GM15510 (cell line): Measurements from ENCODE around the gene PLXNA4.

Source experiments
- POLR2A ChIP-seq: IDR thresholded peaks from 3 replicates; pipeline ENCODE4 v1.6.1; 2011; ENCODE audit warnings: borderline replicate concordance; ENCODE audit not compliant: insufficient read length; ENCODE audit errors: extremely low read depth

PLXNA4 gene

GRCh38 chr7:132275416-132276233 lies 300.6 kb downstream of the PLXNA4 start:
- no peak for TF ChIP-seq POLR2A

- no peak for TF ChIP-seq POLR2A
Observed at GRCh38 chr7:132272763-132273371, 303.4 kb downstream of the PLXNA4 start.

GRCh38 chr7:132270517-132270916 lies 305.8 kb downstream of the PLXNA4 start:
- no peak for TF ChIP-seq POLR2A

DNA sequence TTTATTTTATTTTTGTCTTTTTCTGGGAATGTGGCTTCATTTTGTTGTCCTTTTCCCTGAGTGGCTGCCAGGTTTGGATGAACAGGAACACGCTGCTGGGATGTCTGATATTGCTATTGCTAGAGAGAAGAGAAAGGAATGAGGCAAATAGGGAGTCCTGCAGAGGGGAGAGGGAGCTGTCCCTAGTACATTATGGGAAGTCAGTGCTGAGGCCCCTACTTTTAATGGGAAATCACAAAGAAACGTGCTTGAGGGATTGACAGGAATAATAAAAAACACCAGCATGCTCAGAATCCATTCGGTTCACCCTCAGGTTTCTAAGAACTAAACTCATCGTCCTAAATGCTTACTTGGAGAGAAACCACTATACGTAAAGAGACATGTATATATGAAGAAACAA lies 306.6 kb downstream of the PLXNA4 start:
- no peak for TF ChIP-seq POLR2A

DNA sequence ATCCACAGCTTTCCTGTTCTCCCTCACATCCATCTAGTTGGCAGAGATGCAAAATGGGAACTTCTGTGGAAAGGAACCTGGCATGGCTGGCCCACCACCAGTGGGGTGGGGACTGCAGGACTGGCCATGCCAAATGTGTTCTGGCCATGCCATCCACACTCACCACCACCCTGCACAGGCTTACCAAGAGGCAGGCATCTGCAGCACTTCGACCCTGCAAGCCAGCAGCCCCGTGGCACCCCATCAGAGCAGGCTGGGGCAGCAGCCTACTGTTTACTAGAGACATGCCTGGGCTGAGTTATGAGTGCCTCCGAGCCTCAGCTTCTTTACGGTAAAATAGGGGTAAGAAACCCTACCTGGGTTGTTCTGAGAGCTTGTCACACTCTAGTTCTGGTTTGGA lies 313.1 kb downstream of the PLXNA4 start:
- no peak for TF ChIP-seq POLR2A

GRCh38 chr7:132262160-132262470 lies 314.2 kb downstream of the PLXNA4 start:
- TF ChIP-seq POLR2A: no peak

- TF ChIP-seq POLR2A: no peak
Observed at GRCh38 chr7:132261327-132262159, 314.7 kb downstream of the PLXNA4 start.

- no peak for TF ChIP-seq POLR2A
Observed at GRCh38 chr7:132258231-132258630, 318.0 kb downstream of the PLXNA4 start.

DNA sequence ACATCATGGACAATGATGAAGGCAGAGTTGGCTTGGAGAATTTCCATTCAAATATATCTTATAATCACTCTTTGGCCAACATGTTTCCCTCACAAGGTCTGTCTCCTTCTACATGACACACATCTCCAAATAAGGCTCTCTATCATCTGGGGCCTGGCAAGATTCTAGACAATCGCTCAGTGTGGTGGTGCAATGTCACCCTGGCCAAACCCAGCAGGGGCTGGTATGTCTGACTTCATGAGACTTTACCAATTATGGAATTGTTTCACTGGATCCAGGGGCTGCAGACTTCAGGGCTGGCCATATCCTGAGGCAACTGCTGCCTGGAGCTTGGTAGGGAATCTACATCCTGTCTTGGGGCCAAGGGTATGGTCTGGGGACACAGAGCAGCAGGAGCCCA lies 319.0 kb downstream of the PLXNA4 start:
- TF ChIP-seq POLR2A: no peak

DNA sequence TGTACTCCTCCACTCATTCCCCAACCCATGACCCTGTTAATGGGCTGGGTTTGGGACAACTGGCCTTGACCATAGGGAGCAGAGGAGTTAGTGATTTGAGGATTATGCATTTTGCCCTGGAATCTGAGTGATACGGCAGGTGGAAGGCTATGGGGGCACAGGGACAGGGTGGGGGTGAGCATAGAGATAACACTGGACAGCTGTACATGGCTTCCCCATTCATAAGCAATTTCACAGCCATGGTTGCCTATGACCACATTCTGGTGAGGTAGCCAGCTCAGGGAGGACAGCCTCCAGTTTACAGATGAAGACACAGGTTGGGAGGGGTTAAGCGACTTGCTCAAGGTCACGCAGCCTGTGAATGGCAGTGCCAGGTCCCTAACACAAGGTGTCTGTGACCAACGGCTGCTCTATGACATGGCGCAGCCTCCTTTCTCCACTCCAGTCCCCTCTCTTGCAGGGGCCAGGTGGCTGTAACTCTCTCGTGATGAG lies 319.5 kb downstream of the PLXNA4 start:
- TF ChIP-seq POLR2A: no peak

- TF ChIP-seq POLR2A: no peak
Observed at GRCh38 chr7:132255898-132256297, 320.4 kb downstream of the PLXNA4 start.

GRCh38 chr7:132255115-132255797 lies 321.0 kb downstream of the PLXNA4 start:
- no peak for TF ChIP-seq POLR2A

DNA sequence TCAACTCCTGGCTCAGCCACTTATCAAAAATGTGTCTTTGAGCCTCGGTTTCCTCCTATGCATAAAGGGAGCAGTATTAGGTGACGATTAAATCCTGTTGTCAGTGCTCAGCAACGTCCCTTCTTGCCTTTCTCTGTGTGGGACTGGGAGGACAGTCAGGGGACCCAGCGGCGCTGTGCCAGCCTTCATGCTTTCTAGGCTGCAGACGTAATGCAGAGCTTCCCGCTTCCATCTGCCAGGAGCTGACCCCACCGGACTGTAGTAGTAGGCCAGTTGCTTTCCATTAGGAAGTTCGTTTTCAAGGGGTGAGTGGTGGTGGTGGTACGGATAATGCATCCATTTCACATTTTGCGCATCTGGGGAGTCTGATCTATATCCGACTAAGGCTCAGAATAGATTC lies 321.8 kb downstream of the PLXNA4 start:
- TF ChIP-seq POLR2A: no peak

GRCh38 chr7:132252793-132253100 lies 323.5 kb downstream of the PLXNA4 start:
- TF ChIP-seq POLR2A: no peak

DNA sequence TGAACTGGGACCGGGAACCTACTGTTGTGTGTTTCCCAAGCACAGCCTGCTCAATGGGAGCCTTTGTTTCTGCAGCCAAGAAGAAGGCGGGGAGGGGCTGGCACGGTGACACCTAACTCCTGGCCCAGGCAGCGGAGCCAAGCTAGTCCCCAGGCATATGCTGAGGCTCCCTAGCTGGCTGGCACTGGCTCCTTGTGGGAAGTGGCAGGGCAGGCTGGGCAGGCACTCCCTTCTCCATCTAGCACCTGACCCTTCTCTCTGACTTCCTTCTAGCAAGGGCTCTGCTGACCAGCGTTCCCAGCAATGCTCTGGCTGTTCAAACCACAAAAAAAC lies 325.0 kb downstream of the PLXNA4 start:
- no peak for TF ChIP-seq POLR2A
